Parathyroid adenoma (tissue), 2 donors: Measurements from ENCODE around the gene NDUFS6.

Experiments used
- H2AFZ ChIP-seq: fragments of 300-600 bp; sonication (generic); one replicate; pipeline ENCODE4 v1.7.0; 2017; ENCODE audit warnings: antibody characterized with exemption, mild to moderate bottlenecking
- H3K27ac ChIP-seq: fragments of 300-600 bp; sonication (generic); one replicate; pipeline ENCODE4 v1.7.0; 2017
- H3K27me3 ChIP-seq: fragments of 300-600 bp; sonication (generic); one replicate; pipeline ENCODE4 v1.7.0; 2017; ENCODE audit warnings: low read length; ENCODE audit not compliant: control insufficient read depth, insufficient read depth
- H3K36me3 ChIP-seq: fragments of 300-600 bp; sonication (generic); one replicate; pipeline ENCODE4 v1.7.0; 2017; ENCODE audit warnings: low read length; ENCODE audit not compliant: control insufficient read depth, insufficient read depth
- H3K4me1 ChIP-seq: fragments of 300-600 bp; sonication (generic); one replicate; pipeline ENCODE4 v1.7.0; 2017; ENCODE audit warnings: control low read depth
- H3K4me2 ChIP-seq: fragments of 300-600 bp; sonication (generic); one replicate; pipeline ENCODE4 v1.7.0; 2017; ENCODE audit warnings: low read length
- H3K4me3 ChIP-seq: fragments of 300-600 bp; sonication (generic); one replicate; pipeline ENCODE4 v1.7.0; 2017; ENCODE audit warnings: low read depth, low read length
- H3K79me2 ChIP-seq: fragments of 300-600 bp; sonication (generic); one replicate; pipeline ENCODE4 v1.7.0; 2017; ENCODE audit warnings: control low read depth
- H3K9ac ChIP-seq: fragments of 300-600 bp; sonication (generic); one replicate; pipeline ENCODE4 v1.7.0; 2017; ENCODE audit warnings: mild to moderate bottlenecking
- H3K9me3 ChIP-seq: fragments of 300-600 bp; sonication (generic); one replicate; pipeline ENCODE4 v1.7.0; 2017; ENCODE audit warnings: low read length; ENCODE audit not compliant: control insufficient read depth
- CTCF ChIP-seq: fragments of 300-600 bp; sonication (generic); IDR thresholded peaks from one replicate; pipeline ENCODE4 v1.7.0; 2017; ENCODE audit warnings: antibody characterized with exemption, mild to moderate bottlenecking
- donor health status: primary hyperparathyroidism.

NDUFS6 gene

GRCh38 chr5:1778138-1779020, 22.8 kb upstream of the NDUFS6 start:
- Histone ChIP-seq H3K4me3 (no peak overlapping the region), H2AFZ (no peak overlapping the region), H3K27me3 (no peaks in the 10 kb centered on the region), H3K4me2 (no peak overlapping the region), H3K4me1 (no peaks in the 10 kb centered on the region), H3K9me3 (no peaks in the 10 kb centered on the region), H3K27ac (no peak overlapping the region), H3K79me2 (no peaks in the 10 kb centered on the region), H3K36me3 (no peaks in the 10 kb centered on the region), H3K9ac (no peak overlapping the region)
- TF ChIP-seq CTCF: no peak

- H3K9ac ChIP-seq: no peak overlapping the region
- TF ChIP-seq CTCF: no peak
- no peaks in the 10 kb centered on the region for H3K27me3 ChIP-seq
Observed at GRCh38 chr5:1779021-1779680, 22.1 kb upstream of the NDUFS6 start.

GRCh38 chr5:1779782-1780613, 21.2 kb upstream of the NDUFS6 start:
- Histone ChIP-seq H3K9me3 (no peaks in the 10 kb centered on the region), H3K4me1 (no peaks in the 10 kb centered on the region), H3K4me3 (no peak overlapping the region), H2AFZ (no peak overlapping the region), H3K27me3 (no peaks in the 10 kb centered on the region), H3K79me2 (no peaks in the 10 kb centered on the region), H3K36me3 (no peaks in the 10 kb centered on the region), H3K4me2 (no peak overlapping the region), H3K27ac (no peak overlapping the region), H3K9ac (no peak overlapping the region)
- TF ChIP-seq CTCF: no peak

More at GRCh38 chr5:1779021-1779680, 22.1 kb upstream of the NDUFS6 start:
- Histone ChIP-seq H3K4me1 (no peaks in the 10 kb centered on the region), H3K4me2 (no peak overlapping the region), H3K79me2 (no peaks in the 10 kb centered on the region), H3K27ac (no peak overlapping the region), H3K9me3 (no peaks in the 10 kb centered on the region), H2AFZ (no peak overlapping the region), H3K4me3 (no peak overlapping the region), H3K36me3 (no peaks in the 10 kb centered on the region)

GRCh38 chr5:1780614-1780930, 20.6 kb upstream of the NDUFS6 start:
- Histone ChIP-seq H3K27me3 (no peaks in the 10 kb centered on the region), H3K79me2 (no peaks in the 10 kb centered on the region), H3K4me1 (no peaks in the 10 kb centered on the region), H3K9ac (no peak overlapping the region), H2AFZ (no peak overlapping the region), H3K4me2 (no peak overlapping the region), H3K36me3 (no peaks in the 10 kb centered on the region), H3K9me3 (no peaks in the 10 kb centered on the region), H3K27ac (no peak overlapping the region), H3K4me3 (no peak overlapping the region)
- no peak for TF ChIP-seq CTCF
